Ascending aorta (tissue), 2 donors: ENCODE data around the gene UBL3. TPM values are rescaled to one million over a fixed set of nuclear protein-coding genes. Genes with fewer than 3 reads are reported as not detected.

ENCODE experiments used
- DNase-seq, 2 donors: peaks; one replicate each; pipeline ENCODE4 v3.0.0-alpha.2; 2019; ENCODE audit warnings: low spot score in 2 of 2
- H3K27ac ChIP-seq, 2 donors: fragments of 200-600 bp; sonication (generic); one replicate each; pipeline ENCODE4 v1.5.1; 2016 to 2017; ENCODE audit warnings: mild to moderate bottlenecking in 1 of 2
- H3K27me3 ChIP-seq: fragments of 200-600 bp; sonication (generic); one replicate; pipeline ENCODE4 v1.5.1; 2017
- H3K36me3 ChIP-seq, 2 donors: fragments of 200-600 bp; sonication (generic); one replicate each; pipeline ENCODE4 v1.5.1; 2016
- H3K4me1 ChIP-seq, 2 donors: fragments of 200-600 bp; sonication (generic); one replicate each; pipeline ENCODE4 v1.5.1; 2016 to 2017; ENCODE audit warnings: mild to moderate bottlenecking in 1 of 2
- H3K4me3 ChIP-seq, 2 donors: fragments of 200-600 bp; sonication (generic); one replicate each; pipeline ENCODE4 v1.5.1; 2016 to 2017; ENCODE audit warnings: mild to moderate bottlenecking in 1 of 2
- H3K9me3 ChIP-seq, 2 donors: fragments of 200-600 bp; sonication (generic); one replicate each; pipeline ENCODE4 v1.5.1; 2016
- intact Hi-C: fragments of 100-400 bp; cut with DNase I; formaldehyde crosslinking; loops from one replicate; pipeline ENCODE4 v1.15.1; 2023
- total RNA-seq: library from RNA; depleted of rRNA; stranded (reverse); fragments of >200 nt; gene quantifications from one replicate; pipeline ENCODE4 v1.1.0, GENCODE V29; 2016
- TF ChIP-seq, protein P1 (sequence below), 3 experiments: fragments of 200-600 bp in 2 of 3; fragments of 450-650 bp in 1 of 3; sonication (generic) in 2 of 3; IDR thresholded peaks; one replicate each; pipeline ENCODE4 v1.5.1; 2016 to 2019; ENCODE audit warnings: antibody characterized with exemption in 3 of 3, mild to moderate bottlenecking in 1 of 3, moderate library complexity in 1 of 3

The UBL3 gene
- total RNA-seq, 1 donor from 2014 or later: 17.9 TPM

DNA sequence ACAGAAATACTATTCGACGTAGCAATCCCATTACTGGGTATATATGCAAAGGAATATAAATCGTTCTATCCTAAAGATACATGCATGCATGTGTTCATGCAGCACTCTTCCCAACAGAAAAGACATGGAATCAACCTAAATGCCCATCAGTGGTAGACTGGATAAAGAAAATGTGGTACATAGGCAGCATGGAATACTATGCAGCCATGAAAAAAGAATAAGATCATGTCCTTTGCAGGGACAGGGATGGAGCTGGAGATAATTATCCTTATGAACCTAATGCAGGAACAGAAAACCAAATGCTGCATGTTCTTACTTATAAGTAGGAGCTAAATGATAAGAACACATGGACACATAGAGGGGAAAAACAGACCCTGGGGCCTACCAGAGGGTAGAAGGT lies 89.3 kb downstream of the UBL3 start:
- no peak for DNase-seq
- H3K27ac ChIP-seq: no peak overlapping the region
- TF ChIP-seq, protein P1, sequence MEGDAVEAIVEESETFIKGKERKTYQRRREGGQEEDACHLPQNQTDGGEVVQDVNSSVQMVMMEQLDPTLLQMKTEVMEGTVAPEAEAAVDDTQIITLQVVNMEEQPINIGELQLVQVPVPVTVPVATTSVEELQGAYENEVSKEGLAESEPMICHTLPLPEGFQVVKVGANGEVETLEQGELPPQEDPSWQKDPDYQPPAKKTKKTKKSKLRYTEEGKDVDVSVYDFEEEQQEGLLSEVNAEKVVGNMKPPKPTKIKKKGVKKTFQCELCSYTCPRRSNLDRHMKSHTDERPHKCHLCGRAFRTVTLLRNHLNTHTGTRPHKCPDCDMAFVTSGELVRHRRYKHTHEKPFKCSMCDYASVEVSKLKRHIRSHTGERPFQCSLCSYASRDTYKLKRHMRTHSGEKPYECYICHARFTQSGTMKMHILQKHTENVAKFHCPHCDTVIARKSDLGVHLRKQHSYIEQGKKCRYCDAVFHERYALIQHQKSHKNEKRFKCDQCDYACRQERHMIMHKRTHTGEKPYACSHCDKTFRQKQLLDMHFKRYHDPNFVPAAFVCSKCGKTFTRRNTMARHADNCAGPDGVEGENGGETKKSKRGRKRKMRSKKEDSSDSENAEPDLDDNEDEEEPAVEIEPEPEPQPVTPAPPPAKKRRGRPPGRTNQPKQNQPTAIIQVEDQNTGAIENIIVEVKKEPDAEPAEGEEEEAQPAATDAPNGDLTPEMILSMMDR (IDR thresholded peaks at IDR 0.05): no peak
- H3K4me3 ChIP-seq: no peak overlapping the region
- H3K36me3 ChIP-seq: no peaks in the 10 kb centered on the region
- intact Hi-C loops: no loop called here
- H3K4me1 ChIP-seq: no peaks in the 10 kb centered on the region
- no peaks in the 10 kb centered on the region for H3K9me3 ChIP-seq
- H3K27me3 ChIP-seq: no peaks in the 10 kb centered on the region

DNA sequence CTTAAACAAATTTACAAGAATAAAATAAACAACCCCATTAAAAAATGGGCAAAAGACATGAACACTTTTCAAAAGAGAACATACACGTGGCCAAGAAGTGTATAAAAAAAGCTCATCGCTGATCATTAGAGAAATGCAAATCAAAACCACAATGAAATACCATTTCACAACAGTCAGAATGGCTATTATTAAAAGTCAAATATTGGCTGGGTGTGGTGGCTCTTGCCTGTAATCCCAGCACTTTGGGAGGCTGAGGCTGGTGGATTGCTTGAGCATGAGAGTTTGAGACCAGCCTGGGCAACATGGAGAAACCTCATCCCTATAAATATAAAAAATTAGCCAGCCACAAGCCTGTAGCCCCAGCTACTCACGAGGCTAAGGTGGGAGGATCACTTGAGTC lies 89.9 kb downstream of the UBL3 start:
- Histone ChIP-seq H3K9me3 (no peaks in the 10 kb centered on the region), H3K27me3 (no peaks in the 10 kb centered on the region), H3K36me3 (no peaks in the 10 kb centered on the region), H3K4me3 (no peak overlapping the region), H3K4me1 (no peaks in the 10 kb centered on the region), H3K27ac (no peak overlapping the region)
- no peak for DNase-seq
- intact Hi-C loops: no loop called here
- TF ChIP-seq, protein P1 (IDR thresholded peaks at IDR 0.05): no peak

DNA sequence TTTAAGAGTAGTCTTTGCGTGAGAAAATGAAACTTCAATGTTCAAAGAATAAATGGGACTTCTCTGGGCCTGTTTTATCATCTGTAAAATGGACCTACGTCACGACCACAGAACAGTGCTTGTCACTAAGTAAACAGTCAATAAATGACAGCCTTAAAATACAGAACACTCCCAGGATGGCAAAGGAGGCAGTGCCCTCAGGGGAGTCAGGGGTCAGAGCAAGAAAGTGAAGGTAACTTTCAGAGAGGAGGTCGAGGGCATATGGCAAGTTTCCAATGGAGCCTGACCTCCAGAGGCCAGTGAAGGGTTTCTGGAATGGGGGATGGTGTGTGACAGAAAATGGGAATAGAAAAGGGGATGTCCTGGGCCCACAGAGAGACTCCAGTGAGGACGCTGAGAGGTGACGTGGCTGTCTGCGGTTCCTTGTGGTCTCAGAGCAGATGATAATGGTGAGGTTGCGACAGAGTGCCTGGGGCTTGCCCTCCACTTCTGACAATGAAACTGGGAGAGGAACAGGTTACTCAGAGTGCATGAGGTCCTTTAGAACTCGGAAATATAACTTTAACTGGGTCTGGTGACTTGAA lies 91.8 kb downstream of the UBL3 start:
- H3K36me3 ChIP-seq: no peaks in the 10 kb centered on the region
- no peaks in the 10 kb centered on the region for H3K9me3 ChIP-seq
- no peaks in the 10 kb centered on the region for H3K27me3 ChIP-seq
- no peaks in the 10 kb centered on the region for H3K4me1 ChIP-seq
- TF ChIP-seq, protein P1 (IDR thresholded peaks at IDR 0.05): no peak
- intact Hi-C loops: no loop called here
- no peak overlapping the region for H3K27ac ChIP-seq
- no peak overlapping the region for H3K4me3 ChIP-seq
- DNase-seq: peak; percentile 36 to 67

DNA sequence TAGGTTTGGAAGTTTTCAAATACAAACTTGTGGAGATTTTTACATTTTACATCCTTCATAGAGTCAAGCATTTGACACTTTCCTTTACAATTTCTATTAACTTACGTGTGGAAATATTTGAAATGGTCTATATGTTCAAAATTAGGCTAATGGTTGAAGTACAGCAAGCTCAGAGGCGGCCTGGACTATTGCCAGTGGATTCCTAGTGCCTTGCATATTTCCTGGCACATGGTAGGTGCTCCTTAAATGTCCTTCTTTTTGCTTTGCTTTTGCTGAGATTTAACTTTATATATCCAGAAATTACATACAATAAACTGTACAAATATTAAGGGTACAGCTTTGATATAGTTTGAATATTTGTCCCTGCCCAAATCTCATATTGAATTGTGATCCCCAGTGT lies 93.9 kb downstream of the UBL3 start:
- intact Hi-C loops: no loop called here

DNA sequence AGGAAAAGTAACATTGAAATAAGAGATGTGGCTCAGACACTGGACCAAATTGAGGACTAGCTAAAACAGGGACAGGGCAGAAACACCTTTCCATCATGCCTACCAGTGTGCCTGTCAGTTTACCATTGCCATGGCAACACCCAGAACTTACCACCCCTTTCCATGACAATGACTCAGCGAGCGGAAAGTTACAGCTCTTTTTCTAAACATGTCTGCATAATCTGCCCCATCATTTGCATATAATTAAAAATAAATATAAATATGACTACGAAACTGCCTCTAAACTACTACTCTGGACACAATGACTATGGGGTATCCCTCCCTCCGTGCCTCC lies 96.0 kb downstream of the UBL3 start:
- no peak for DNase-seq
- H3K9me3 ChIP-seq: no peaks in the 10 kb centered on the region
- no peak overlapping the region for H3K4me3 ChIP-seq
- no peaks in the 10 kb centered on the region for H3K36me3 ChIP-seq
- intact Hi-C loops: no loop called here
- H3K4me1 ChIP-seq: no peaks in the 10 kb centered on the region
- H3K27ac ChIP-seq: no peak overlapping the region
- H3K27me3 ChIP-seq: no peaks in the 10 kb centered on the region
- TF ChIP-seq, protein P1 (IDR thresholded peaks at IDR 0.05): no peak

More for the DNA sequence above, 93.9 kb downstream of the UBL3 start:
- Histone ChIP-seq H3K9me3 (no peaks in the 10 kb centered on the region), H3K4me1 (no peaks in the 10 kb centered on the region), H3K27me3 (no peaks in the 10 kb centered on the region), H3K36me3 (no peaks in the 10 kb centered on the region), H3K27ac (no peak overlapping the region), H3K4me3 (no peak overlapping the region)
- TF ChIP-seq, protein P1 (IDR thresholded peaks at IDR 0.05): no peak
- DNase-seq: no peak
